GM12872 (cell line): ENCODE results near the gene IL11.

Source experiments
- TF ChIP-seq, protein P1 (sequence below): IDR thresholded peaks from 3 replicates; pipeline ENCODE4 v1.5.1; 2011; ENCODE audit warnings: low read depth, mild to moderate bottlenecking, low read length, moderate library complexity; ENCODE audit not compliant: insufficient read depth

IL11 gene

GRCh38 chr19:55341171-55341588, 29.1 kb downstream of the IL11 start:
- TF ChIP-seq, protein P1, sequence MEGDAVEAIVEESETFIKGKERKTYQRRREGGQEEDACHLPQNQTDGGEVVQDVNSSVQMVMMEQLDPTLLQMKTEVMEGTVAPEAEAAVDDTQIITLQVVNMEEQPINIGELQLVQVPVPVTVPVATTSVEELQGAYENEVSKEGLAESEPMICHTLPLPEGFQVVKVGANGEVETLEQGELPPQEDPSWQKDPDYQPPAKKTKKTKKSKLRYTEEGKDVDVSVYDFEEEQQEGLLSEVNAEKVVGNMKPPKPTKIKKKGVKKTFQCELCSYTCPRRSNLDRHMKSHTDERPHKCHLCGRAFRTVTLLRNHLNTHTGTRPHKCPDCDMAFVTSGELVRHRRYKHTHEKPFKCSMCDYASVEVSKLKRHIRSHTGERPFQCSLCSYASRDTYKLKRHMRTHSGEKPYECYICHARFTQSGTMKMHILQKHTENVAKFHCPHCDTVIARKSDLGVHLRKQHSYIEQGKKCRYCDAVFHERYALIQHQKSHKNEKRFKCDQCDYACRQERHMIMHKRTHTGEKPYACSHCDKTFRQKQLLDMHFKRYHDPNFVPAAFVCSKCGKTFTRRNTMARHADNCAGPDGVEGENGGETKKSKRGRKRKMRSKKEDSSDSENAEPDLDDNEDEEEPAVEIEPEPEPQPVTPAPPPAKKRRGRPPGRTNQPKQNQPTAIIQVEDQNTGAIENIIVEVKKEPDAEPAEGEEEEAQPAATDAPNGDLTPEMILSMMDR: no peak

DNA sequence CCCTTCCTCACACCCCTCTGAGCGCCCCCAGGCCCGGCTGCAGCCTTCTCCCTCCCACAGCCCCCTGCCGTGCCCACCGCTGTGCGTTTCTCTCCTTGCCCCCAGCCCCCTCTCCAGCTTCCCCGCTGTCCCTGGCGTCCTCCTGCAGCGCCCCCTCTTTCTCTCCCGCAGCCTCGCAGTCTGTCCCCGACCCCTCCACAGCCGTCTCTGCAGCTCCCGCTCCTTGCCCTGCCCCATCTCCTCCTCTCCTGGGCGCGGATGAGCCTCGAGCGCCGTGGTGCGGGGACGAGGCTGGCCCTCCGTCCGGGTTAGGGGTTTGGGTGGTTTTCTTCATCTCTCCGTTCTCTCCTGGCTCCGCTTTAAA, 29.5 kb downstream of the IL11 start:
- TF ChIP-seq, protein P1: 0 out of 3 replicates have a peak, but pooled peaks have one; percentile 30

DNA sequence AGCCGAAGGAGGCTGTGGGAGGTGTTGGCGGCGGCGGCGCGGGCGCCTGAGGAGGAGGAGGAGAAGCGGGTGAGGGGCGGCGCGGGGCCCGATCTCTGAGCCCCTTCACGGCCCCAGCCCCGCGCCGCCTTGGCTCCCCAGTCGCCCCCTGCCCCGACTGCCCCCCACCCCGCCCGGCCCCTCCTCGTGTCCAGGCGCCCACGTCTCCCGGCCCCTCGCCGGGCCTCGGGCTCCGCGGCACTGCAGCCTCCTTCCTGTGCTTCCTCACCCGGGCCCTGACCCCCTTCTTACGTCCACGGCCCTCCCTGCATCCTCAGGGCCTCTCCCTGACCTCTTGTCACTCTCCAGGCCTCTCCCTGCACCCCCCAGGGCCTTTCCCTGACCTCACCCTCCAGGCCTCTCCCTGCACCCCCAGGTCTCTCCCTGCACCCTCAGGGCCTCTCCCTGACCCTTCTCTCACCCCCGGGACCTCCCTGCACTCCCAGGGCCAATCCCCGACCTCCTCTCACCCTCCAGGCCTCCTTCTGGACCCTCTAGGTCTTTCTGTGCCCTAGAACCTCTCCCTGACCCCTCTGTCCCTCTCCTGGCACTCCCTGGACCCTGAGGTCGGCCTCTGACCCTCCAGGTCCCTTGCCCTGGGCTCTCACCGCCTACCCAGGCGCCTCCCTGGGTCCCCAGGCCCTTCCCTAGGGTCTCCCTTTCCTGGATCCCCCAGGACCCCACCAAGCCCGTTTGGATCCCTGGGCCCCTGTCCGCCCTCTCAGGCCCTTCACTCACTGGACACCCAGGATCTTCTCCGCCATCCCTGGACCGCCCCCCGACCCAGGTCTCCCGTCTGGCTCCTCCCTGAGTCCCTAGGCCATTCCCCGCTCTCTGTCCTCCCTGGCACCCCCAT, 30.1 kb downstream of the IL11 start:
- TF ChIP-seq, protein P1: no peak

GRCh38 chr19:55339105-55339888, 31.0 kb downstream of the IL11 start, which contains the start of gene KMT5C:
Gene KMT5C (plus strand): TSS chr19:55339876. CDS start chr19:55341937, 2,061 bp downstream.
- TF ChIP-seq, protein P1: no peak

- TF ChIP-seq, protein P1: no peak
Observed at GRCh38 chr19:55336101-55336500, 34.2 kb downstream of the IL11 start.

DNA sequence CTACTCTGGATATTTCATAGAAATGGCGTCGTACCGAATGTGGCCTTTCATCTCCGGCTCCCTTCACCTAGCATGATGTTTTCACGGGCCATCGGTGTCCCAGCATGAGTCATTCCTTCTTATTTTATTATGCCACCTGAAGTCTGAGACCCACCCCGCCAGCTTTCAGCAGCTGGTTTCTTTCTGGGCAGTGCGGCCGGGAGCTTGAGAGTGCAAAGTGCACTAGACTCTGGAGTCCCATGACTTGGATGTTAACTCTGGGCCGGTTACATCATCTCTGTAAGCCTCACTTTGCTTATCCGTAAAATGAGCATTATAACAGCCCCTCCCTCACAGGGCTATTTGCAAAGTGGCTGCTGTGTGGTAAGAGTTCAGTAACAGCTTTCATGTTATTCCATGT, 36.4 kb downstream of the IL11 start:
- TF ChIP-seq, protein P1: no peak

- TF ChIP-seq, protein P1: no peak
Observed at GRCh38 chr19:55325172-55325571, 45.1 kb downstream of the IL11 start, which contains the start of gene TMEM150B. Gene TMEM150B (minus strand): TSS chr19:55325341. CDS start chr19:55321036, 4,305 bp downstream.
